Hepatocyte (in vitro differentiated cells): ENCODE measurements around the gene CHST11. TPM values are rescaled to one million over a fixed set of nuclear protein-coding genes. Genes with fewer than 3 reads are reported as not detected.

ENCODE experiments used
- DNase-seq: peaks from one replicate; pipeline ENCODE4 v3.0.0-alpha.2; 2016; ENCODE audit warnings: low spot score
- H2AFZ ChIP-seq: fragments of 200-600 bp; sonication (generic); 2 replicates; pipeline ENCODE4 v1.6.0; 2016; ENCODE audit warnings: antibody characterized with exemption, mild to moderate bottlenecking
- H3K27ac ChIP-seq: fragments of 200-600 bp; sonication (generic); 2 replicates; pipeline ENCODE4 v1.5.1; 2016; ENCODE audit warnings: mild to moderate bottlenecking
- H3K27me3 ChIP-seq: fragments of 200-600 bp; sonication (generic); 2 replicates; pipeline ENCODE4 v1.6.1; 2016
- H3K36me3 ChIP-seq: fragments of 200-600 bp; sonication (generic); replicated peaks from 2 replicates; pipeline ENCODE4 v1.5.1; 2016; ENCODE audit warnings: low read depth; ENCODE audit not compliant: insufficient read depth
- H3K4me1 ChIP-seq: fragments of 200-600 bp; sonication (generic); 2 replicates; pipeline ENCODE4 v1.5.1; 2016; ENCODE audit warnings: mild to moderate bottlenecking, moderate library complexity; ENCODE audit not compliant: insufficient read depth
- H3K4me2 ChIP-seq: fragments of 200-600 bp; sonication (generic); 2 replicates; pipeline ENCODE4 v1.6.0; 2016
- H3K4me3 ChIP-seq: fragments of 200-600 bp; sonication (generic); 2 replicates; pipeline ENCODE4 v1.5.1; 2016; ENCODE audit warnings: mild to moderate bottlenecking
- H3K79me2 ChIP-seq: fragments of 200-600 bp; sonication (generic); 2 replicates; pipeline ENCODE4 v1.6.0; 2017; ENCODE audit warnings: mild to moderate bottlenecking
- H3K9me2 ChIP-seq: fragments of 200-600 bp; sonication (generic); replicated peaks from 2 replicates; pipeline ENCODE4 v1.6.0; 2017; ENCODE audit warnings: mild to moderate bottlenecking; ENCODE audit not compliant: insufficient read depth
- H3K9me3 ChIP-seq: fragments of 200-600 bp; sonication (generic); 2 replicates; pipeline ENCODE4 v1.5.1; 2016; ENCODE audit warnings: low read depth, mild to moderate bottlenecking
- H4K20me1 ChIP-seq: fragments of 200-600 bp; sonication (generic); 2 replicates; pipeline ENCODE4 v1.6.0; 2016; ENCODE audit warnings: mild to moderate bottlenecking; ENCODE audit not compliant: insufficient read depth, poor library complexity, severe bottlenecking
- EZH2 ChIP-seq: fragments of 200-600 bp; sonication (generic); IDR thresholded peaks from 2 replicates; pipeline ENCODE4 v1.6.1; 2016; ENCODE audit warnings: antibody characterized with exemption, mild to moderate bottlenecking, borderline replicate concordance
- EZH2phosphoT487 ChIP-seq: fragments of 200-600 bp; sonication (generic); IDR thresholded peaks from one replicate; pipeline ENCODE4 v1.6.1; 2018; ENCODE audit warnings: antibody characterized with exemption, mild to moderate bottlenecking, low read depth, moderate library complexity; ENCODE audit not compliant: unreplicated experiment, severe bottlenecking
- WGBS: methylation state at CpG from one replicate; pipeline ENCODE4 v1.1.6; 2016; ENCODE audit warnings: low lambda C conversion rate; ENCODE audit errors: missing lambda C conversion rate; 5-methylcytosine and 5-hydroxymethylcytosine counted together
- polyA plus RNA-seq: library from polyadenylated mRNA; unstranded; fragments of >200 nt; fragmentation: Nextera tagmentation; extraction: Ambion mirVana; gene quantifications from 2 replicates; pipeline ENCODE4 v1.2.1, GENCODE V29; 2016
- total RNA-seq: library from RNA; depleted of rRNA; stranded (reverse); fragments of >200 nt; gene quantifications from 2 replicates; pipeline ENCODE4 v1.2.3, GENCODE V29; 2014
- TF ChIP-seq, protein P1 (sequence below): fragments of 200-600 bp; sonication (generic); IDR thresholded peaks from 2 replicates; pipeline ENCODE4 v1.5.1; 2016; ENCODE audit warnings: antibody characterized with exemption, mild to moderate bottlenecking; ENCODE audit not compliant: poor library complexity

CHST11 gene
- total and polyA plus RNA-seq, 2 experiments from 2014 or later: 5.2 to 8.9 TPM

DNA sequence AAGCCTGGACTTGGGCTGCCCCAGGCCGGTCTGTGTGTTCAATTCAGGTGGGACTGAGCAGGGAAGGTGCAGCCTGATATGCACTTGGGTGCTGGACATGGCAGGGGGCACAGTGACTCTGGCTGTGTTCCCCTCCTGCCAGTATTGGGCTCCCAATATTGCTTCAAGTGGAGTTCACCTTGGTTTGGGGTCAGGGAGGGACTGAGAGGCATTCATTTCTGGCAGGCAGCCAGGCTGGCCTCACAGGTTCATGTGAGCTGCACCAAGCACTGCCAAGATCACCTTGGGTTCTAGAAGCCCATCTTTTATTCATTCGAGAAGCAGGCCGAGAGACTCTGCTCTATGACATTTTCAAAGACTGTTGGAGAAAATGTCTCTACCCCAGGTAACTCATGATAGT is 245.0 kb downstream of the CHST11 start:
- H3K27me3 ChIP-seq: no peaks in the 10 kb centered on the region
- H3K27ac ChIP-seq: no peak overlapping the region
- H3K9me3 ChIP-seq: no peaks in the 10 kb centered on the region
- no peak overlapping the region for H3K4me3 ChIP-seq
- TF ChIP-seq EZH2: no peak
- TF ChIP-seq, protein P1, sequence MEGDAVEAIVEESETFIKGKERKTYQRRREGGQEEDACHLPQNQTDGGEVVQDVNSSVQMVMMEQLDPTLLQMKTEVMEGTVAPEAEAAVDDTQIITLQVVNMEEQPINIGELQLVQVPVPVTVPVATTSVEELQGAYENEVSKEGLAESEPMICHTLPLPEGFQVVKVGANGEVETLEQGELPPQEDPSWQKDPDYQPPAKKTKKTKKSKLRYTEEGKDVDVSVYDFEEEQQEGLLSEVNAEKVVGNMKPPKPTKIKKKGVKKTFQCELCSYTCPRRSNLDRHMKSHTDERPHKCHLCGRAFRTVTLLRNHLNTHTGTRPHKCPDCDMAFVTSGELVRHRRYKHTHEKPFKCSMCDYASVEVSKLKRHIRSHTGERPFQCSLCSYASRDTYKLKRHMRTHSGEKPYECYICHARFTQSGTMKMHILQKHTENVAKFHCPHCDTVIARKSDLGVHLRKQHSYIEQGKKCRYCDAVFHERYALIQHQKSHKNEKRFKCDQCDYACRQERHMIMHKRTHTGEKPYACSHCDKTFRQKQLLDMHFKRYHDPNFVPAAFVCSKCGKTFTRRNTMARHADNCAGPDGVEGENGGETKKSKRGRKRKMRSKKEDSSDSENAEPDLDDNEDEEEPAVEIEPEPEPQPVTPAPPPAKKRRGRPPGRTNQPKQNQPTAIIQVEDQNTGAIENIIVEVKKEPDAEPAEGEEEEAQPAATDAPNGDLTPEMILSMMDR: no peak
- no peak for TF ChIP-seq EZH2phosphoT487
- no peak overlapping the region for H2AFZ ChIP-seq
- H3K79me2 ChIP-seq: no peaks in the 10 kb centered on the region
- no peaks in the 10 kb centered on the region for H3K4me1 ChIP-seq
- H3K36me3 ChIP-seq: no peaks in the 10 kb centered on the region
- no peaks in the 10 kb centered on the region for H4K20me1 ChIP-seq
- H3K9me2 ChIP-seq: no peaks in the 10 kb centered on the region
- DNase-seq: no peak
- H3K4me2 ChIP-seq: no peak overlapping the region
- WGBS: 97% methylated on average over 3 of the region's 3 CpGs

DNA sequence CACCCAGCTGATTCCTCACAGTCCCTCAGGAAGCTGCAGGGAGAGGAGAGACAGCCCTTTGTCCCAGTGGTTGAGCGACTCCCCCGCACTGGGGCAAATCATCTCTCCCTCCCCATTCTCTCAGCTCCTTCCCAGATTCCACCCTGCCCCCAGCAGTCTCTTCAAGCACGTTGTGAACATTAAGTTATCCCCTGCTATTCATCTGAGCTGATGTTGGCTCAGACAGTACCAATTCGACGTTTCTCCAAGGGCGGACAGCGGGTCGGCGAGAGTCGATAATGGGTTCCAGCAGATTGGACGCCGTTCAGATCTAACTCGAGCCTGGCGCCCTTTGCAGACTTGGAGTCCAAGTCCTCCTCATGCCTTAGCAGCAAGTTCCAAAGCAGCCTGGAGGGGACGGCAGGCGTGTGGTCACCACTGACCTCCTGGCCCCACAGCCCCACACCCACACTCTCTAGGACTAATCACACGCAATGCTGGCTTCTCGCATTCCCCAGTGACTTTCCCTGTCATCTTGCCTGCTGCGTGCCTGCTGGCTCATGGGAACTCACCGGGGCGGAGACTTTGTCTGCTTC is 245.9 kb downstream of the CHST11 start:
- no peak overlapping the region for H2AFZ ChIP-seq
- DNase-seq: no peak
- no peaks in the 10 kb centered on the region for H3K36me3 ChIP-seq
- no peak overlapping the region for H3K4me3 ChIP-seq
- no peaks in the 10 kb centered on the region for H3K79me2 ChIP-seq
- H3K27me3 ChIP-seq: no peaks in the 10 kb centered on the region
- H3K27ac ChIP-seq: no peak overlapping the region
- H3K4me2 ChIP-seq: no peak overlapping the region
- no peaks in the 10 kb centered on the region for H3K9me2 ChIP-seq
- TF ChIP-seq, protein P1: no peak
- peaks cover 7% of the 10 kb centered on the region for H3K4me1 ChIP-seq
- H4K20me1 ChIP-seq: no peaks in the 10 kb centered on the region
- 85% methylated on average over 21 of the region's 21 CpGs for WGBS
- no peaks in the 10 kb centered on the region for H3K9me3 ChIP-seq

DNA sequence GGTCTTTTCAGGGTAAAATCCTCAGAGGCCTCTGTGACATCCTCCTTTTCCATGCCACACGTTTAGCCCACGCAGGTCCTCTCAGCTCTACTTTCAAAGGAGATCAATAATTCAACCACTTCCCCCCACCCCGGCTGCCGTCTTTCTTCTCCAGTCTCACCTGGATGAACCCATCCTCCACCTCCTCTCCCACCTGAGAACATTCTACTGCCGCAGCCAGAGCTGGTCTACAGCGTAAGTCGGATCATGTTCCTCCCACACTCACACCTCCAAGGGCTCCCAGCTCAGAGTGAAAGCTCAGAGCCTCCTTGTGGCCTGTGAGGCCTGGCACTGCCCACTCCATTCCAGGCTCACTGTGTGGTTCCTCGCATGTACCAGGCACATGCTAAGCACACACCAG is 246.6 kb downstream of the CHST11 start:
- H3K27me3 ChIP-seq: no peaks in the 10 kb centered on the region
- H3K4me1 ChIP-seq: peaks cover 7% of the 10 kb centered on the region
- 98% methylated on average over 8 of the region's 8 CpGs for WGBS
- DNase-seq: no peak
- no peaks in the 10 kb centered on the region for H4K20me1 ChIP-seq
- H3K79me2 ChIP-seq: no peaks in the 10 kb centered on the region
- no peak overlapping the region for H3K4me3 ChIP-seq
- no peak overlapping the region for H3K4me2 ChIP-seq
- no peaks in the 10 kb centered on the region for H3K9me3 ChIP-seq
- H3K27ac ChIP-seq: no peak overlapping the region
- no peak for TF ChIP-seq EZH2phosphoT487
- TF ChIP-seq, protein P1: no peak
- no peak for TF ChIP-seq EZH2
- no peaks in the 10 kb centered on the region for H3K9me2 ChIP-seq
- H2AFZ ChIP-seq: no peak overlapping the region
- H3K36me3 ChIP-seq: no peaks in the 10 kb centered on the region

DNA sequence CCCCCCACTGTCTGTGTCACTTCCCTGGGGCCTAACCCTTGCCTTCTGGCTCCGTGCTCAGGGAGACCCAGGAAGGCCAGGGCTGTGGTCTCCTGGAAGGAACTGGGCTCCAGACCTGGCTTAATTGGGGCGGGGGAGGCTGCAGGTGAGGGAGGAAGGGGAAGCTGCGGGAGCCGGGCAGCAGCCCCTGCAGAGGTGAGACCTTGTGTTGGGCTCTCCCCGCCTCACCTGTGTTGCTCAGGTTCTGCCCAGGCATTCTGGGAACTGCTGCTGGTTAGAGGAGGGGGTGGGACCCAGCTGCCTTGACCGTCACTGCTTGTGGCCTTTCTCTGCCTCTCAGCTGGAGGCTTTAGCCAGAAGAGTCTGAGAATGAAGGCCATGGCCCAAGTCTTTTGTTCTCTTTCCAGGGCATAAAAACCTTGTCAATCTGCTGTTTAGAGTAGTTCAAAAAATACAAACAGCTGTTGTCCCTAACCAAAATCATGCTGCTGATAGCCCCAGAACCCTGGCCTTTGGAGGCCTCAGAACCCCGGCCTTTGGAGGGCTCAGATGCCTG is 247.6 kb downstream of the CHST11 start:
- TF ChIP-seq EZH2 (no peak), EZH2phosphoT487 (no peak)
- TF ChIP-seq, protein P1: no peak
- Histone ChIP-seq H3K4me2 (no peak overlapping the region), H4K20me1 (no peaks in the 10 kb centered on the region), H3K36me3 (no peaks in the 10 kb centered on the region), H2AFZ (no peak overlapping the region), H3K4me1 (peaks cover 7% of the 10 kb centered on the region), H3K9me3 (no peaks in the 10 kb centered on the region), H3K79me2 (no peaks in the 10 kb centered on the region), H3K9me2 (no peaks in the 10 kb centered on the region), H3K27ac (no peak overlapping the region), H3K4me3 (no peak overlapping the region), H3K27me3 (no peaks in the 10 kb centered on the region)
- DNase-seq: no peak
- WGBS: 88% methylated on average over 7 of the region's 7 CpGs
